ENCODE measurements around the gene PWWP2B.

DNA sequence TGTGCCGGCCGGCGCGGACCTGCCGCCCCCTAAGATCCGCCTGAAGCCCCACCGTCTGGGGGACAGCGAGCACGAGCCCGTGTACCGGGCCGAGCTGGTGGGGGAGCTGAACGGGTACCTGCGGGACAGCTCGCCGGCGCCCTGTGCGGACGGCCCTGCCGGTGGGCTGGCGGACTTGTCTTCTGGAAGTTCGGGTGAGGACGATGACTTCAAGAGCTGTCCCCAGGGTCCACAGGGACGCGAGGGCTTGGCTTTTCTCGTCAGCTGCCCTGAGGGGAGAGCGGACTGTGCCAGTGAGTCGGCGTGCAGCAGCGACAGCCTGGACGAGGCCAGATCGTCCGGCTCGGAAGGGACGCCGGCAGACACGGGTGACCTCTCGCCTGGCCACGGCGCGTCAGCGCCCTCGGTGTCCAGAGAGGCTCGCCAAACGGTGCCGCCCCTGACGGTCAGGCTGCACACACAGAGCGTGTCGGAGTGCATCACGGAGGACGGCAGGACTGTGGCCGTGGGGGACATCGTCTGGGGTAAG lies 8.5 kb downstream of the PWWP2B start:
- TF ChIP-seq CTCF (IDR thresholded peaks at IDR 0.05; ENCODE audit: low read depth, low read length, poor library complexity, severe bottlenecking) (no peak), EZH2phosphoT487 (IDR thresholded peaks at IDR 0.05; ENCODE audit: borderline replicate concordance, low read length) (no peak)
